Measurements from ENCODE around the gene WDR77.

The WDR77 gene

DNA sequence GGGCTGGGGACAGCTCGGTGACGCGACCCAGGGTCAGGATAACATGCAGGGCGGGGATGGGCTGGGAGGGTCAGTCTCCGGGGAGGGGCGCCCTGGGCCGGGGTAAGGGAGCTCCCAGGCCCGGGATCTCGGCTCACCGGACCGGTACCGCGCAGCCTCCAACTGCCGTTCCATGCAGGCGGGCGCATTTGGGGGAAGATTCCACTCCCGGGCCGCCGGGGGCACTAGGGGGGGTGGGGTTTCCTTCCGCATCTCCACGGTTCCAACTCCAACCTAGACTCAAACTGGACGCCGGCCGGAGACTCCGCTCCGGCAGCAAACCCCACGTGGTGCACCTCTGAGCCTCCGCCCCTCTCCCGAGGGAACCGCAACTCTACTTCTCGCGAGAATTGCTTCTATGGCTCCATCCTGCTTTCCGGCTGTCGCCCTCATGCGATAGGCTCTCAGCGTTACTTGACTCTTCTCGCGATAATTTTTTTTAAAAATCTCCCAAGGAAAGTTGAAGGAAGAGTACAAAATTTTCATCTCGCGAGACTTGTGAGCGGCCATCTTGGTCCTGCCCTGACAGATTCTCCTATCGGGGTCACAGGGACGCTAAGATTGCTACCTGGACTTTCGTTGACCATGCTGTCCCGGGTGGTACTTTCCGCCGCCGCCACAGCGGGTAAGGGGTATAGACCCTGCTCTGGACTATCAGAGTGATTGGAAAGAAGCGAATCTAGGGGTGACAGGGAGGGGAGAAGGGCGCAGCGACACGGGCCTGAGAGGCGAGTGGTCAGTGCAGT, at the start of gene WDR77, which contains the start of gene ATP5PB:
Gene WDR77 (minus strand): TSS at position 339 of the 785 bp plus-strand sequence. CDS start 87 bp downstream, at position 252.
Gene ATP5PB (plus strand): TSS at position 547 of the 785 bp plus-strand sequence. CDS start 78 bp downstream, at position 625.
- TF ChIP-seq, protein P1, sequence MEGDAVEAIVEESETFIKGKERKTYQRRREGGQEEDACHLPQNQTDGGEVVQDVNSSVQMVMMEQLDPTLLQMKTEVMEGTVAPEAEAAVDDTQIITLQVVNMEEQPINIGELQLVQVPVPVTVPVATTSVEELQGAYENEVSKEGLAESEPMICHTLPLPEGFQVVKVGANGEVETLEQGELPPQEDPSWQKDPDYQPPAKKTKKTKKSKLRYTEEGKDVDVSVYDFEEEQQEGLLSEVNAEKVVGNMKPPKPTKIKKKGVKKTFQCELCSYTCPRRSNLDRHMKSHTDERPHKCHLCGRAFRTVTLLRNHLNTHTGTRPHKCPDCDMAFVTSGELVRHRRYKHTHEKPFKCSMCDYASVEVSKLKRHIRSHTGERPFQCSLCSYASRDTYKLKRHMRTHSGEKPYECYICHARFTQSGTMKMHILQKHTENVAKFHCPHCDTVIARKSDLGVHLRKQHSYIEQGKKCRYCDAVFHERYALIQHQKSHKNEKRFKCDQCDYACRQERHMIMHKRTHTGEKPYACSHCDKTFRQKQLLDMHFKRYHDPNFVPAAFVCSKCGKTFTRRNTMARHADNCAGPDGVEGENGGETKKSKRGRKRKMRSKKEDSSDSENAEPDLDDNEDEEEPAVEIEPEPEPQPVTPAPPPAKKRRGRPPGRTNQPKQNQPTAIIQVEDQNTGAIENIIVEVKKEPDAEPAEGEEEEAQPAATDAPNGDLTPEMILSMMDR (IDR thresholded peaks at IDR 0.05; ENCODE audit: insufficient read depth, low read depth, low read length, missing control alignments): no peak
- peak within 1 kb of the TSS; percentile 85 for H3K4me3 ChIP-seq (ENCODE audit: low read depth, low read length)
- peak; percentile 99 for DNase-seq (ENCODE audit: low read depth)

- TF ChIP-seq, protein P1 (IDR thresholded peaks at IDR 0.05; ENCODE audit: insufficient read depth, low read depth, low read length, missing control alignments): no peak
- no peak overlapping the region for H3K4me3 ChIP-seq (ENCODE audit: low read depth, low read length)
- DNase-seq (ENCODE audit: low read depth): peak; percentile 32
These were observed 48.5 kb upstream of the WDR77 start for GRCh38 chr1:111497592-111497991.

DNA sequence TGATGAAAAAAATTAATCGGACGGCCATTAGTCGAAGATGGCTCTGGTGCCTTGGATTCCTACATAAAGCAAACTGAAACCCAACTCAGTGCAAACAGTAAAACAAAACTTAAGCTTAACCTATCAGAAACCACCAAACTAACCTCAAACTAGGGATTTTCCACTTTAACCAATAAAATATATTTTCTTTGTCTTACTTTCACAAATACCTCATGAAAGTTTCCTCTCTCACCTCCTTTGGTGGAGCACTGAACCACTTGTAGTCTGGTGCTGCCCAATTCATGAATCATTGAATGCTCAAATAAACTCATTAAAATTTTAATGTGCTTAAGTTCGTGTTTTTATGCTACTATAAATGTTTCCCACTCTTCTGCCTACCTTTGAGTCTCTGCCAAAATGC, 47.3 kb upstream of the WDR77 start:
- DNase-seq (ENCODE audit: low read depth): peak; percentile 55
- H3K4me3 ChIP-seq (ENCODE audit: low read depth, low read length): no peak overlapping the region
- TF ChIP-seq, protein P1 (IDR thresholded peaks at IDR 0.05; ENCODE audit: insufficient read depth, low read depth, low read length, missing control alignments): no peak

DNA sequence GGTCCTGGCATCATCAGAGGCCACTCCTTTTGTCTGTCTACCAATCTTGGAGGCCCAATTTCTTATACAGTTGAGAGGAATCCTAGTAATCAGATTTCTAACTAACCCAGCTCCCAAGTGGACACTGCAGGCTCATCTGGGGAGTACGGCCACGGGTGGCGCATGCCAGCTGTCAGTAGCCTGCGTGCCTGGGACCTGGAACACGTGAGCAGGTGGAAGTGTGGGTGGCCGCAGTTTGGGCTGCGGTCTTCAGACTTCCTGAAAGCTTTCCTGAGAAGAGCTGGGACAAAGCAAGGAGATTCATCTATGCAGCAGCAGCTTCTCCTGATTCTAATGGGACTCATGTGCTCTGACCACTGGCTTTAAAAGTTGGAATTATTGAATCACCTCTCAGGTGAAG, 42.0 kb upstream of the WDR77 start:
- TF ChIP-seq, protein P1 (IDR thresholded peaks at IDR 0.05; ENCODE audit: insufficient read depth, low read depth, low read length, missing control alignments): no peak
- H3K4me3 ChIP-seq (ENCODE audit: low read depth, low read length): no peak overlapping the region
- no peak for DNase-seq (ENCODE audit: low read depth)

DNA sequence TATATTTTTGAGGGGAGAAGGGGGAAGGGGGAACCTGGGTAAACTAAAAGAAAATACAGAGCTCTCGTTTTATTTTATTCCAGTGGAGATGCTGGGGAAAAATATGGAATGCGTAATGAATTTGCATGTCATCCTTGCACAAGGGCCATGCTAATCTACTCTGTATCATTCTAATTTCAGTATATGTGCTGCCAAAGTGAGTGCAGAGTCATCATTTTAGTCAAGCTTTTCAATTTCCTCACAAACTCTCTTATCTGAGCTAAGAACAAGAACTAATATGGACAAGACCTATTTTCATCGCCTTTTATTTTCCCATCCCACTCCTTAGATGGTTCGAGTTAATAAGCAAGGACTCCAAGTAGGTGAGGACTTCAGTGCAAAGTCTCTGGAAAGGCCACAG, 41.2 kb upstream of the WDR77 start:
- TF ChIP-seq, protein P1 (IDR thresholded peaks at IDR 0.05; ENCODE audit: insufficient read depth, low read depth, low read length, missing control alignments): no peak
- no peak for DNase-seq (ENCODE audit: low read depth)
- no peak overlapping the region for H3K4me3 ChIP-seq (ENCODE audit: low read depth, low read length)

DNA sequence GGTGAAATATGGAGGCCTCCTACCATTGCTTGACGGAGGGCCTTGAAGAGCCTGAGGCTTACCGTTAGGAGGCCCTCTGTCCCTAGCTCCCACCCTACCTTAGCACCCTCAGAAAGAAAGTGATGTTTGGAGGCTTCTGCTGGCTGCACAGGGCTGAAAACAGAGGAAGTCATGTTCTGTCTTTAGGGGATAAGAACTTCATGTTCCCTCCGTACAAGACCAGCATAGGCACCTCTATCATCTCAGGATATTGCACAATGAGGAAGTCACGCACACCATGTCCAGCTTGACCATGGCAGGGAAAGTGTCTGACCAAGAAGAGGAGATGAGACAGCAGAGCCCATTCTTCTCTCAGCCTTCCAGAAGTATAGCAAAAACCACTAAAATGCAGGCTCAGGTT, 40.5 kb upstream of the WDR77 start:
- no peak for DNase-seq (ENCODE audit: low read depth)
- H3K4me3 ChIP-seq (ENCODE audit: low read depth, low read length): no peak overlapping the region
- TF ChIP-seq, protein P1 (IDR thresholded peaks at IDR 0.05; ENCODE audit: insufficient read depth, low read depth, low read length, missing control alignments): no peak

Measured in GM12865 (cell line).